Left hindlimb (tissue), 1 donor: ENCODE results near the gene ZNF586.
"Not testable (repeated sequence)": the region's sequence is repeated elsewhere in the genome, so short reads cannot be mapped to it uniquely, and the experiment has no call there.

Experiments
- DNase-seq: peaks from one replicate; pipeline ENCODE4 v3.0.0-alpha.2; 2018

Gene ZNF586

DNA sequence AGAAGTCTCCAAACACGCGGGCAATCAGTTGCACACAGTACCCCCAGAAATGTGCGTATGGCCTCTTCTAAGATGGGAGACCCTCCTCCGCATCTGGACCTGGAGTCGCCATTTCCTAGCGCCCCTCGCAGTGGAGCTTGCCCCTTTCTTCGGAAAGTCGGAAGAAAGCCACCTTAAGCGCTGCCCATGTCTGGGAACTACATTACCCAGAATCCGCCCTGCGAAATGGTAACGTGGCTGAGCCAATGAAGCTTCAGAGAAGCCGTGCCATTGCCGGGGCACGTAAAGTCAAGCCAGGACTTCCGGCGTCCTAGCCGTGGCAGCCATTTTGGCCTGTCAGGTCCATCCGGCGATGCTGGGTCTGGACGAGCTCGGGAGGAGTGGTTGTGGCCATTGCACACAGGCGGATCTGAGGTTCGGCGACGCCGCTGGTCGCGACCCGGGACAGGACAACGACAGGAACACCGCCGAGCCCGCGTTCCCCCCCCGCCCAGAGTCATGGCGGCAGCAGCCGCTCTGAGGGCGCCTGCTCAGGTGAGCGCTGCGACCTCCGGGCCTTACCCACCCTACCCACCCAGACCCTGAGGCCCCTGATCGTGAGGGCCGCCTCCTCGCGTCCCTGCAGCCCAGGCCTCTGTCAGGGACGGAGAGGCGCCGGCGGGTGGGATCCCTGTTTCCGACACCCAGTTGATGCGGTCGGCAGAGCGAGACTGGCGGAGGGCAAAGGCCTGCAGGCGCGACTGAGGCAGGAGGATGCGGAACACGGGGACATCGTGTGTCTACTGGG lies at the start of gene ZNF586:
TSS of gene ZNF586 (plus strand) at position 332 of the 787 bp plus-strand sequence. CDS start at position 499, 167 bp downstream.
- DNase-seq: peak; percentile 92

DNA sequence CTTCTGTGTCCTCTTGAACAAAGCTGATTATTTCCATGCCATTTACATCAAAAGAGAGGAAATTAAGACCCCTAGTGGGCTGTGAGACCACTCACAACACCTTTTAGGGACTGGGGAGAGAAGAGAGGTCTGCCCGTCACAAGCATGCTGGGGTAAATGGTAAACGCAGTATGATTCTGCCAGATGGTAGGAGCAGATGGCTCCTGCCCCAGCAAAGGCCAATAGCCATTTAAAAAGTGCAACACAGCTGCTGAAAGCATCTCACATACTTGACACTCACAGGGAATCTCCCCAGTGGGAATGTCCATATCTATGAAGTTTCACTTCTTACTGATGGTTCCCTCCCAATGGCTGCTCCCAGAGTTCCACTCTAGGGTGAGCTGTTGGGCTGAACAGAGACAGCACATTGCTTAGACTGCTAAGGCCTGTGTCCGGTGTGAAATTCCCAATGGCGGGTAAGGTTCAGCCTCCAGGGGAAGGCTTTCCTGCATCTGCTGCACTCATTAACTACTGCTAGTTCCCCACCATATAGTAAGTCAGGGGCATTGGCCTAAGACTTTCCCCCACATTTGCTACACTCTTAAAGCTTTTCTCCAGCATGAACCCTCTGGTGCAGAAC lies 49.5 kb upstream of the ZNF586 start:
- no peak for DNase-seq

DNA sequence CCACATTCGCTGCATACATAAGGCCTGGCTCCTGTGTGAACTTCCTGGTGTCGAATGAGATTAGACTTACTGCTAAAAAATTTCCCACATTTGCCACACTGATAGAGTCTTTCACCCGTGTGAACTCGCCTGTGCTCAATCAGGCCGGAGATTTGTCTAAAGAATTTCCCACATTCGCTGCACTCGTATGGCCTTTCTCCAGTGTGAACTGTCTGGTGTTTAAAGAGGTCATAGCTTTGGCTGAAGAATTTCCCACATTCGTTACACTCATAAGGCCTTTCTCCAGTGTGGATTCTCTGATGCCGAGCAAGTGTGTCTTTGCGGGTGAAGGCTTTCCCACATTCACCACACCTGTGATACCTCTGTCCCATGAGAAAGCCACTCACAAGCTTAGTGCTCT lies 48.6 kb upstream of the ZNF586 start:
- no peak for DNase-seq

DNA sequence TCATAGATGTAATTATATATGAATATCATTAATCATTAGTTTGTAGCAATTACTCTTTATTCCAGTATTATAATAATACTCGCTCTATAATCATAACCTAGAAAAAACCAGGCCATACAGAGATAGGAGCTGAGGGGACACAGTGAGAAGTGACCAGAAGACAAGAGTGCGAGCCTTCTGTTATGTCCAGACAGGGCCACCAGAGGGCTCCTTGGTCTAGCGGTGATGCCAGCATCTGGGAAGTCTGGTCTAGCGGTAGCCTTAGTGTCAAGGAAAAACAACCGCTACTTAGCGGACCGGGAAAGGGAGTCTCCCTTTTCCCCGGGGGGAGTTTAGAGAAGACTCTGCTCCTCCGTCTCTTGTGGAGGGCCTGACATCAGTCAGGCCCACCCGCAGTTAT lies 31.2 kb upstream of the ZNF586 start:
- not testable (repeated sequence) for DNase-seq

DNA sequence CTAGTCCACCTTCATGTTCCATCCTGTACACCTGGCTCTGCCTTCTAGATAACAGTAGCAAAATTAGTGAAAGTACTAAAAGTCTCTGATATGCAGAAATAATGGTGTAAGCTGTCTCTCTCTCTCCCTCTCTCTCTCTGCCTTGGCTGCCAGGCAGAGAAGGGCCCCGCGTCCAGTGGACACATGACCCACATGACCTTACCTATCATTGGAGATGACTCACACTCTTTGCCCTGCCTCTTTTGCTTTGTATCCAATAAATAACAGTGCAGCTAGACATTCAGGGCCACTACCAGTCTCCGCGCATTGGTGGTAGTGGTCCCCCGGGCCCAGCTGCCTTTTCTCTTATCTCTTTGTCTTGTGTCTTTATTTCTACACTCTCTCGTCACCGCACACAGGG lies 30.7 kb upstream of the ZNF586 start:
- not testable (repeated sequence) for DNase-seq

DNA sequence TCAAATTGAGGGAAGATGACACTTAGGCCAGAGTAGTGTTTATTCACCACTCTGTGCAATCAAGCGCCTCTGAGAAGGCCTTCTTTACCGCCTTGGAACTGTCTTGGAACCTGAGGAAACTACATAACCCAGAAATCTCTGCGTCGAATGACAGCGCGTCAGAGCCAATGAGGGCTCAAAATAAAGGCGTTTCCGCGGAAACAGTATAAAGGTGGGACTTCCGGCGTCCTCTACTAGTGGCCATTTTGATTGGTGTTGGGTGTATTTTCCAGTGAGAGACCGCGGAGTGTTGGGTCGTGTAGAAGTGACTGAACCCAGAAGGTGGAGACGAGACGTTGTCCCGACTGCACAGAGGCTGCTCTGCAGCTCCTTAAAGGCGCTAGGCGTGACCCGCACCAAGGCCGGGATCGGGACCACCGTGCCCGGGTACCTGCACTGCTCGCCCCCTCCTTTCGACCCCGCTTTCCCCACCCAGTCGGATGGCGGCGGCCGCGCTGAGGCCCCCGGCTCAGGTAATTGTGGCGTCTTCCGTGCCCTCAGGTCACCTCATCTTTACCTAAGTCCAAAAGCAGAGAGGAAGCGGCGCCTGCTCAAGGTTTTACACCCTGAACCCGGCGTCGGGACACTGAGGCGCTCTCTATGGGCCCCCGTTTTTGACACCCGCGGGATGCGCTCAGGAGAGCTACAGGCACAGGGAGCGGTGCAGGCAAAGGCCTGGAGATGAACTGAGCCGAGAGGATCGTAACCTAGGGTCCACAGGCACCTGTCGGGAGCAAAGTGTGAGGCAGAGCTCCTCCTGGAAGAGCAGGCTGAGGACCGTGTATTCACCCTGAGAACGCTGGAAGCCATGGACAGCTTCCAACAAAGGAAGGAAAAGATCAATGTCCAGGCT lies 22.6 kb upstream of the ZNF586 start, which contains the start of gene ZNF776:
TSS of gene ZNF776 (plus strand) at position 236 of the 892 bp plus-strand sequence. CDS start at position 480, 244 bp downstream.
- peak; percentile 88 for DNase-seq

DNA sequence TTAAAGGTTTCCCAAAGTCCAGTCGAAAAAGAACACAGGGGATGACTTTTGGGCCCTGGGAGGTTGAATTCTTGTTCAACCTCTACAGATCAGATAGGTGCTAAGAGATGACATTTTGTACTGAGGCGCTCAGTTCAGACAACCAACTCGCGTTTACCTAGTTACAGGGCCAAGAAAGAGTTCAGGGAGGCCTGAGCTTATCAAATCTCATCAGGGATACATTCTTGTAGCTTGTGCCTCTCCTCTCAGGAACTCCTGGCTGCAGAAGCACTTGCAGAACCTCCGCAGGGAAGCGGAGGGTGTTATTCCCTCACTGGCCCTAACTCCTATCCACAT lies 22.0 kb upstream of the ZNF586 start:
- no peak for DNase-seq

DNA sequence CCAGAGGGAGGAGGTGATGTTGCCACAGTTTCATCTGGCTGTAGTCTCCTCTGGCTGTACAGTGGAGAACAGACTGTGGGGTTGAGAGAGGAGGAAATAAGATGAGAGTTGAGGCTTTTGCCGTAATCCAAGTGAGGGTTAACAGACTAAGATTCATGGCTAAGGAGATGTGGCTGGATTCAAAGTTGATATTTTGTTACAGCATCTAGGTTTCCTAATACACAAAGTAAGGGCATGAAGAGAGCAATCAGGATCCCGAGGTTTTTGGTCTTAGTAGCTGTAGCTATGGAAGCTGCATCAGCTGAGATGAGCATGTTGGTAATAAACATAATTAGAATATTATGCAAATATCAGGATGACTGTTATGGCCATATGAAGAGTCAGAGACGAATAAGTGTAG lies 21.4 kb upstream of the ZNF586 start:
- DNase-seq: no peak

DNA sequence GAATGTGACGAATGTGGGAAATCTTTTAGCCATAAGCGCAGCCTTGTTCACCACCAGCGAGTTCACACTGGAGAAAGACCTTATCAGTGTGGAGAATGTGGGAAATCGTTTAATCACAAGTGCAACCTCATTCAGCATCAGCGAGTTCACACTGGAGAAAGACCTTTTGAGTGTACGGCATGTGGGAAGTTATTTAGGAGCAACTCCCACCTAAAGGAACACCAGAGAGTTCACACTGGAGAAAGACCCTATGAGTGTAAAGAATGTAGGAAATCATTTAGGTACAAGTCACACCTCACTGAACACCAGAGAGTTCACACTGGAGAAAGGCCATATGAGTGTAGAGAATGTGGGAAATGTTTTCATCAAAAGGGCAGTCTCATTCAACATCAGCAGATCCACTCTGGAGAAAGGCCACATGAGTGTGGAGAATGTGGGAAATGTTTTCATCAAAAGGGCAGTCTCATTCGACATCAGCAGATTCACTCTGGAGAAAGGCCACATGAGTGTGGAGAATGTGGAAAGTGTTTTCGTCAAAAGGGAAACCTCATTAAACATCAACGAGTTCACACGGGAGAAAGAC lies 15.3 kb upstream of the ZNF586 start:
- DNase-seq: no peak

DNA sequence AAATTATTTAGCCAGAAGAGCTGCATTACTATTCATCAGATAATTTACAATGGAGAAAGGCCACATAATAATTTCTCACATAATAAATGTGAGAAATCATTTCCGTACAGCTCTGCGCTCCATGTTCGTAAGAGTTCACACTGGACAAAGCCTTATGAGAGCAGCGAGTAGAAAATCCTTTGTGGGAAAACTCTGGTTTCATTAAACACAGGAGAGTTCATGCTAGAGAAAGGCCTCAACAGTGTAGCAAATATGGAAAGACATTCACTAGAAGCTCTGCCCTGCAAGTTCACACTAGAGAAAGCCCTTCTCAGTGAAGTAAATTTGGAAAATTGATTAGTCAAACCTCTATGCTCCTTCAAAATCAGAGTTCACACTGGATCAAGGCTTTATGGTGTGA lies 14.4 kb upstream of the ZNF586 start:
- DNase-seq: no peak

DNA sequence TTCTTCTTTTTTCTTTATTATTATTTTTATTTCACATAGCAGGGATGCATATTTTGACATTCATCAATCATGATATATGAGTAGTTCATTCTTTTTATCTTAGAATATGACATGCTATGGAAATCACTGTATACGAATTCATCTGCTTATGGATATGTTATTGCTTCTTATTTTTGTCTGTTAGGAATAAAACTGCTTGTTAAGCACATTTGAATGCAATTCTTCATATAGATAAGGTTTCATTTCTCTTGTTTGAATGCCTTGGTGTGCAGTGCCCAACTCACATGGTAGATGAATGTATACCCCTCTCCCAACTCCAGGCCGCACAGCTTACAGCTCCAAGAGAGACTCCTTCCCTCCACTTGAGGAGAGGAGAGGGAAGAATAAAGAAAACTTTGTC lies 11.5 kb upstream of the ZNF586 start:
- DNase-seq: no peak

DNA sequence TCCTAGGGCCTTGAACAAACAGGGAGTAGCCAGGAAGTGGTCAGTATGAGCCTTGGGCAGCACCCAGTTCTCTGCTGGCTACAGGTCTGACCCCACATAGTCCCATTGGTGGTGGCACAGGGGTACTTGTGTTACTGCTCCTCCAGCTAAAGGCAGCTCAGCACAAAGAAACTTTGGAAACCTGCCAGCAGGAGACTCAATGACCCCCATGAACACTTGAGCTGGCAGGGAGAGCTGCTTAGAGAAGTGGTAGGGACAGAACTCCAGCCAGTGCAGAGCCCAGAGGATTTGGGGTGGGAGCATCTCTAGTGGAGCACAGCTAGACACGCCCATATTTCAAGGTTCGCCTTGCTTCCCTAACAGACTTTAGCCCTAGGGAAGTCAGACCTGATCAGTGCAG lies 10.4 kb upstream of the ZNF586 start:
- DNase-seq: no peak

DNA sequence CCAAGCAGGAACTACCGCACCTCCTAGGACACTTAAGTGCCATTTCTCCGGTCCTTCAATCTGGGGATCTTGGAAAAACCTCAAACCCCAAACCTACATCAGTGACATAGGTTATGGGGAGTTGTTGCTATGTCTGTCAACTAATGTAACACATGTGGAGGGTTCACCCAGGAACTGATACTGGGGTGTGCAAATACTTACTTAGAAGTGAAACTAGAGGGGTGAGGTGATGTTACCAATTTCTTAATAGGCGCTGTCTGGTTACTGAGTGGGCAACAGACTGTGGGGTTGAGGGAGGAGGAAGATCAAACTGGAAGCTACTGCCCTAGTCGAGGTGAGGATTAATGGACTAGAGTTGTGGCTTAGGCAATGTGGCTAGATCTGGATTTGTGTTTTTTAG lies 1.9 kb downstream of the ZNF586 start:
- no peak for DNase-seq

DNA sequence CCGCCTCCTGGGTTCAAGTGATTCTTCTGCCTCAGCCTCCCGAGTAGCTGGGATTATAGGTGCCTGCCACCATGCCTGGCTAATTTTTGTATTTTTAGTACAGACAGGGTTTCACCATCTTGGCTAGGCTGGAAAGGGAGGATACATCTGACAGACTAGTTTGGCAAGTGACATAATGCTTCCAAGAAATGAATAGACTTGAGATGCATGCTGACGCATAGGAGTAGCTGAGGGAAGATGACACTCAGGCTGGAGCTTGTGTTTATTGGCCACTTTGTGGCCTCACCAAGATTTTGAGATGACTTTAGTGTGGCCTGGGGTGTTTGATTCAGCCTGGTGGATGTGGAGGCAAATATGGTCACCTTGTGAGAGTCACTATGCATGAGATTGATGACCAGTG lies 4.0 kb downstream of the ZNF586 start:
- DNase-seq: no peak

DNA sequence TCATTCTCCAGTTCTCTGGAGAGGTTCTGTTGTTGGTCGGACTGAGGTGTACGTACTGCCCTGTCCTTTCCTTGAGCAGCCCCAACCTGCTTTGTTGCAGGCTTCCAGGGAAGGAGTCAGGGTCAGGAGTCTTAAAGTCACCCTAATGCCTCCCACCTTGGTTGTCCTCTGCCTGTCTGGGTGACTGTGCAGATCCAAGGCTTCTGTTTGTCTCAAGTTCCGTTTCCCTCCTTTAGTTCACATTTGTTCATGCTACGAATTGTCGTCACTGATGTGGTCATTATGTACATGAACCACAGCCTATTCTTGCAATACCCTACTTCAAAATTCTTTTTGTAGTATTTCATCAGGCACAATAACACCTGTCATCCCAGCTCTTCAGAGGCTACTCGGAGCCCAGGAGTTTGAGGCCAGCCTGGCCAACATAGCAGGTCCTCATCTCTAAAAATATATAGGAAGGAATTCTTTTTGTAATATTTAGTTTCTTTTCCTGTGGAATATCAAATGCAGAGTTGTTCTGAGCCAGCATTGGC lies 7.4 kb downstream of the ZNF586 start:
- DNase-seq: no peak

DNA sequence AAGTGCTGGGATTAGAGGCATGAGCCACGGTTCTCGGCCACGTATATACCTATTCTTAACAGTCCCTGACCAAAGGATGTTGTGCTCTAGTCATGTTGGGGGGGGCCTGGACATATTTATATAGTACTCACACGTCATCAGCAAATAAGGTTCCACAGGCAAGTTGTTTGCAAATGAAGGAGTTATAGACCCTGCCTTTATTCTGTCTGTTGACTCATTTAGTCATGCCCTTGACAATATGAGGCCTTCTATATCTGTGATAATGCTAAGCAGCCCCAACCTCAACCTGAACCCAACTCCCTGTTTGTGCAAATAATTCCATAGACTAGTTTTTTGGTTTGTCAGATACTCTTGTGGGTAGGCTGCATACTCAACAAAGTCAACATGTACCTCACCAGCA lies 8.9 kb downstream of the ZNF586 start:
- no peak for DNase-seq

DNA sequence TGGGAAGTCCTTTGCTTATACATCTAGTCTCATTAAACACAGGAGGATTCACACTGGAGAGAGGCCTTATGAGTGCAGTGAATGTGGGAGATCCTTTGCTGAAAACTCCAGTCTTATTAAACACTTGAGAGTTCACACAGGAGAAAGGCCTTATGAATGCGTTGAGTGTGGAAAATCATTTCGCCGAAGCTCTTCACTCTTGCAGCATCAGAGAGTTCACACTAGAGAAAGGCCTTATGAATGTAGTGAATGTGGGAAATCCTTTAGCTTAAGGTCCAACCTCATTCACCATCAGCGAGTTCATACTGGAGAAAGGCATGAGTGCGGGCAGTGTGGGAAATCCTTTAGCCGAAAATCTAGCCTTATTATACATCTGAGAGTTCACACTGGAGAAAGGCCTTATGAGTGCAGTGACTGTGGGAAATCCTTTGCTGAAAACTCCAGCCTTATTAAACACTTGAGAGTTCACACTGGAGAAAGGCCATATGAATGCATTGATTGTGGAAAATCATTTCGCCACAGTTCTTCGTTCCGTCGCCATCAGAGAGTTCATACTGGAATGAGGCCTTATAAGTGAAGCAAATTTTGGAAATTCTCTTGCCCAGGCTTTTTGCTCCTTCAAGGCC lies 9.9 kb downstream of the ZNF586 start:
- no peak for DNase-seq

DNA sequence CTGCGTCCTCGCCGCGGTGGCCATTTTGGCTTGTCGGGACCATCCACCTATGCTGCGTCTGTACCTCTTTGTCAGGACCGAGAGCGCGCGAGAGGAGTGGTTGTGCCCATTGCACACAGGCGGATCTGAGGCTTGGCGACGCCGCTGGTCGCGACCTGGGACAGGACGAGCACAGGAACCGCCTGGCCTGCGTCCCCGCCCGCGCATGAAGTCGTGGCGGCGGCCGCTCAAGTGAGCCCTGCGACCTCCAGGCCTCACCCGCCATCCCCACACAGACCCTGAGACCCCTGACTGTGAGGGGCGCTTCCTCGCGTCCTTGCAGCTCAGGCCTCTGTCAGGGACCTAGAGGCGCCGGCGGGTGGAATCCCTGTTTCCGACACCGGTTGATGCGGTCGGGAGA lies 16.8 kb downstream of the ZNF586 start:
- DNase-seq: no peak

DNA sequence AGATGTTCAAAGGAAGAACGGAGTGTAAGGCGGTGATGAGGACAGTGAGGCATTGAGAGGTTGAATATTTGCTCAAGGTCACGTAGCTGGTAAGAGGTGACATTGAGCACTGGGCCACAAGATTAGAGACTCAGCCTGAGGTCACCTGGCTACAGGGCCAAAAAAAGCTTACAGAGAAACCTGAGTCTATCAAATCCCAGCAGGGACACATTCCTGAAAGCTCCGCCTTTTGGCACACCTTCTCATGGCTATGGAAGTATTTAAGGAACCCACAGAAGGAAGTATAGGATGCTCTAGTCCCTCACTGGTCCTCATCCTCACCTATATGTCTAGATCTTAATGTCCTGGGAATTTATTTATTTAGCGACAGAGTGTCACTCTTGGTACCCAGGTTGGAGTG lies 17.4 kb downstream of the ZNF586 start:
- DNase-seq: no peak

DNA sequence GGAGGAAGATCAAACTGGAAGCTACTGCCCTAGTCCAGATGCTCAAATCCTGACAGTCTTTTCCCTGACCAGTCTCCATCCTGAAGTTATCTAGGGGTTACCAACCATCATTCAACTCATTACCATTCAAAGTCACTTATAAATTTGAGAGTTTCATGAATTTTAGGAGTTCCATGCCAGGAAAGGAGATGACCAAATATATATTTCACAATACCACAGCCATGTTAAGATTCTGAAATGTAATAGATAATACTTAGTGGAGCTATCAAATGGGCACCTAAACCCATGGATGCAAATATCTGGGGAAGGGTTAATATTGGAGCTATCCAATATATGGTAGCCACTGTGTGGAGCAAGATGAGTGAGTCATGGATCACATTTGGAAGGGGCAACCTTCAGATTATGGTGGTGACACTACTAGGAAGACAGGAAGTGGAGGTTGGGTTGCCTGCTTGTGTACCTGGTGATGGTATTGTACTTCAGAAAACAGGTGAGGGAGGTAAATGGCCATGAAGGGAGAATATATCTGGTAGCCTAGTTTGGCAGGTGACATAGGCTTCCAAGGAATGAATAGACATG lies 18.7 kb downstream of the ZNF586 start:
- no peak for DNase-seq

DNA sequence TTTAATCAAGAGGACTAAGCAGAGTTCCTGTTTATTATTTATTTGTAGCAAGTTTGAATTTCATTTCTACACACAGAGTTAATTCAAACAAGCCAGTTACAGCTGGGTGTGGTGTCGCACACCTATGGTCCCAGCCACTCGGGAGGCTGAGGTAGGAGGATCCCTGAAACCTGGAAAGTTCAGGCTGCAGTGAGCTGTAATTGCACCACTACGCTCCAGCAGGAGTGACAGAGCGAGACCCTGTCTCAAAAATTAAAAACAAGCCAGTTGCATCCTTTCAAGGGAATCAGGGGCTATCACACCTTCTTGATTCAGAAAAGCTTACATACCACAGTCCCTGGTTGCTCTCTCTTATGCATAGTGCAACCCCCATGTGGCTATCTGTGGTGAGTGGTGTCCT lies 19.8 kb downstream of the ZNF586 start:
- no peak for DNase-seq

DNA sequence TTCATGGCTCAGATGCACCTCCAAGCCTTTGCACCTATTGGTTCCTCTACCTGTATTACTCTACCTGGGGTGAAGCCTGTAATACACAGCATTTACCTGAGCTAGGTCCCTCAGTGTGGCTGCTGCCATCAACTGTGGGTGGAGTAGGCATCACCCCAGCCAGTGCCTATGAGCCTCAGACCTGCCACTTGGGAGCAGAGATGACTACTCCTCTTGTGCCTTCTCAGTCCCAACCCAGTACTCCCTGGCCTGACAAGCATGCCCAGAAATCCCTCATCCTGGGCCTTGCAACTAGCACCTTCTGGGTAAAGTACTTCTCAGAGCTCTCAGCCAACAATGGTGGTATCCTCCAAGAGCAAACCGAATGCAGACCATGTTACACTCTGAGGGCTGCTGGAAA lies 27.1 kb downstream of the ZNF586 start:
- DNase-seq: not testable (repeated sequence)
